ENCODE results near the gene DAAM2.

The DAAM2 gene

GRCh38 chr6:39909701-39910100, 117.5 kb downstream of the DAAM2 start:
- no peak for DNase-seq (ENCODE audit: low spot score)

DNA sequence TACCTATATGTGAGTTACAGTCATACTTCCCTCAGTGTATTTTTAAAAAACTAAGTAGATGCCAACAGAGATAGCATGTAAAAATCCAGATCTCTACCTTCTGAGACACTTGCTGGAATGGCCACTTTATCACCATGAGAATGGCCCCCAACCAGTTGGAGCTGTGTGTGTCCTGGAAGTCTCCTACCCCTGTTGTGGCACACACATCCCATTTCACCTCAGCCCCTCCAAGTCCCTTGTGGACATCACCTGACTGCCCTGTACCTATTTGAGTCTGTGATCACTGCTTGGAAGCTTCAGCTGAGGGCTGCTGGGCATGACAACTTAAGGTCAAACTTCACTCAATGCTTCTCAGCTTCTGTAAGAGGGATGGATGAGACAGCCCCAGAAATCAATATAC, 118.0 kb downstream of the DAAM2 start:
- DNase-seq (ENCODE audit: low spot score), result no peak

DNA sequence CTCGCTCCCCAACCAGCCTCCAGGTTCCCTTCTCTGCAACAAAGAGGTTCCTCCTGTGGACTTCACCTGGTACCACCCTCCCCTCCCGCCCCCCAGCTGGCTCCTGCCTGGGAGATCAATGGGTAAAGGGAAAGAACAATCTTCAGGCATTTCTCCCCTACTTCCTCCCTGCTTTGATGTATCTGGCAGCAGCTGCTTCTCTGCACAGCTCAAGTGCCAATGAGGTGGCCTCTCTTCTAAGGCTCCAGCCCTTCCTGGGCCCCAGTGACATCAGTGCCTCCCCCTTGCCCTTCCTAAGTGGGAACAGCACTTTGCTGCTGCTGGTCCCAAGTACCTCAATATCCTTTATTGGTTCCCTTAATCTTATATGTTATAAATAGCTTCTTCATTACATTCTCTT, 118.6 kb downstream of the DAAM2 start:
- DNase-seq (ENCODE audit: low spot score), result no peak

DNA sequence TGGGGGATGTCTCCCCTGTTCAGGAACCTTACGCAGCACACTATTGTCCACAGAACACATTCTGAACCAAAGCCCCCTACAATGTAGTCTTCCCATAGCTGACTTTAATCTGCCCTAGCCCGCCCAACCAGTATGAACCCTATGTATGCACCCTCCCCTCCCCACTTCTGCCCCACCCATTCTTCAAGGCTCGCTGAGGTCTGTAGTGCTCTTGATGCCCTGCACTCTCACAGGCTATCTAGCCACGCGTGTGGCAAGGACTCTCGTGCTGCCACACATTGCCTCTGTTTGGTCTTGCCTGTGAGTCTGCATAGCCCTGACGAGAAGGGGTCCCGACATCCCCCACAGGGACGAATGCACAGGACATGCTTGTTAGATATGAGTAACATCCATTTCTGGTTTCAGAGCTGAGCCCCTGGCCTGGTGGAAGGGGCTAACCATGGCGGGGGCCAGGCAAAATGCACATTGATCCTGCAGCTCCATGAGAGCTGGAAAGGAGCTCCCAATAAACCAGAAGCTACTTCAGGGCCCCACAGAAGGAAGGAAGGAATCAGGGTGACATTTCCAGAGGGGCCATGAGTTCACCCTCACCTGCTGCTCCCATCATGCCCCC, 119.4 kb downstream of the DAAM2 start:
- no peak for DNase-seq (ENCODE audit: low spot score)

GRCh38 chr6:39912446-39912845, 120.3 kb downstream of the DAAM2 start:
- no peak for DNase-seq (ENCODE audit: low spot score)

DNA sequence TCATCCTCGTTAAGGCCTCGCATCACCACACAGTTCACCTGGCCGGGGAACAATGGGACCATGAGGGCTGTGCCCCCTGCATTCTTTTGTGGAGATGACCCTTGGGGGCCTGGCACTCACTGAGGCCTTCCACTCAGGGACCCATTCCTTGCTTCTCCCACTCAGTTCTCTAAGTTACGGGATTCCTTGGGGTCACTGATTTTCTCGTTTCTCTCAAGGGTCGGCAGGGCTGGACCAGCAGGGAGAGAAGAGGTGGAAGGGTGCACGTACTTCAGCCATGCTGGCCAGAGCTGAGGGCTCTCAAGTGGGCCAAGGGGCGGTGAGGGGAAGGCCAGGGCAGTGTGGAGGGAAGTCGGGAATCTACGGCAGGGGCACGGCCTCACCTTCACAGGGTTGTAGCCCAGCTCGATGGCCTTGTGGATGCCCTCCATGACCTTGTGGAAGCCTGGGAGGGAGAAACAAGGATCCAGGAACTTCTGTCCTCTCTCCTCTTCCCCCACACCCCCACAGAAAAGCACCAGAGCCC, 121.3 kb downstream of the DAAM2 start:
- DNase-seq (ENCODE audit: low spot score), result no peak

- DNase-seq (ENCODE audit: low spot score), result no peak
Observed at GRCh38 chr6:39914239-39914638, 122.1 kb downstream of the DAAM2 start.

DNA sequence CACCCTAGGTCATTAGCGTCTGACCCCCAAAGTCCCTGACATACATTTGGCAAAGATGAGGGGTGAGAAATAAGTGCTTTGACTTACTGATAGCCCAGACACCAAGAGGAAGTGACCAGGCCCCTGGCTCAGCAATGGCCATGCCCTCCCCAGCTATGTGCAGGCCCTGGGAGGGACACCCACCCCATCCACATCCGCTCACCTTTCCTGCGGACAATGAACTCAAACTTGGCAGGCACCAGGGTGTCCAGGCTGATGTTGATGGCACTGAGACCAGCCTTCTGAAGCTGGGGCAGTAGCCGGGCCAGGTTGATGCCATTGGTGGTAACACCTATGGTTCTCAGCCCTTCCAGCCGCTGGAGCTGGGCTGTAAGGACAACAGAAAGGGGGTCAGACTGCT, 123.7 kb downstream of the DAAM2 start:
- no peak for DNase-seq (ENCODE audit: low spot score)

- DNase-seq (ENCODE audit: low spot score), result no peak
Observed at GRCh38 chr6:39917329-39917728, 125.2 kb downstream of the DAAM2 start.

DNA sequence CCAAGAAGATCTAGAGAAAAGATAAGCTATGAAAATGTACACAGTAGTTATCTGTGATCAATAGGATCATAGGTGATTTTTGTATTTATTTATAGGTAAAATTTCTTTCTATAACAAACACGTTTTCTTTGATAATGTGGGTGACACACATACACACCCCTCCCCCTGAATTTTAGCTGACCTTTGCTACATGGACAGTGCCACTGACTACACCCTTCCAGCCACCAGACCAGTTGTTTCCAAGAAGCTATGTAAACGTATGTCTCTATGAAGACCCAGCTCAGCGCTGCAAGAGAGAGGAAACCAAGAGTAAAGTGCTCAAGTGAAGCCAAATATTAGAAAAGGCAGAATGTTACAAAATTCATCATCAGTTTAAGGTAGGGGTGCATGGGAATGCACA, 125.8 kb downstream of the DAAM2 start:
- DNase-seq (ENCODE audit: low spot score), result no peak

GRCh38 chr6:39918831-39919230, 126.7 kb downstream of the DAAM2 start:
- no peak for DNase-seq (ENCODE audit: low spot score)

DNA sequence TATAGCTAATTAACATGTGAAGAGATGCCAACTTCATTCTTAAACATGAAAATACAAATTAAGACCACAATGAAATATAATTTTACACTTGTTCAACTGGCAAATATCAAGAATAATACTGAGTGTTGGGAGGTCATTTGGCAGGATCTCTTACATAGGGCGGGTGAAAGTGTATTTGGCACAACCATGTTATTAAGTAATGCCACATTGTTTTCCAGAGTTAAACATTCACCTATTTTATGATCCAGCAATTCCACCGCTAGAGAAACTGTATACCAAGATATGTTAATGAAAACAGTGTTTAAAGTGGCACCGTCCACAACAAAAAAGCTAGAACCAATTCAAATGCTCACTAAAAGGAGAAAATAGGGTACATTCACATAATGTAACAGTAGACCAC, 128.0 kb downstream of the DAAM2 start:
- no peak for DNase-seq (ENCODE audit: low spot score)

DNA sequence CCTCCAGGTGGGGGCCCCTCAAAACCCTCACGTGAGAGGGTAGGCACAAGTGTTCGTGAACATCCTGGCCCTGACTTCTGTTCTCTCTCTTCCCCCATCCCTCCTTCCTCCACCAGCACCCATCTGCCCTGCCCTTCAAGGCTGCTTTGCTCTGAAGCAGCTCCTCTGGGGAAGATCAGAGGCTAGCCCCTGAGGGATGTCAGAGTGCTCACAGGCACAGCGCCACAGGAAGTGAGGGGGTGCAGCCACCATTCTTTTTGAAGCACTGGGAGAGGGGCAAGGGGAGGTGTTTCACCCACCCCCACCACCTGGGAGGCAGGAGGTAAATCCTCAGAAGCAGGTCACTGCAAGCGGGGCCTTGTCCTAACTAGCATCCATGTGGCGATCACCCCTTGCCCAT, 130.6 kb downstream of the DAAM2 start:
- no peak for DNase-seq (ENCODE audit: low spot score)

DNA sequence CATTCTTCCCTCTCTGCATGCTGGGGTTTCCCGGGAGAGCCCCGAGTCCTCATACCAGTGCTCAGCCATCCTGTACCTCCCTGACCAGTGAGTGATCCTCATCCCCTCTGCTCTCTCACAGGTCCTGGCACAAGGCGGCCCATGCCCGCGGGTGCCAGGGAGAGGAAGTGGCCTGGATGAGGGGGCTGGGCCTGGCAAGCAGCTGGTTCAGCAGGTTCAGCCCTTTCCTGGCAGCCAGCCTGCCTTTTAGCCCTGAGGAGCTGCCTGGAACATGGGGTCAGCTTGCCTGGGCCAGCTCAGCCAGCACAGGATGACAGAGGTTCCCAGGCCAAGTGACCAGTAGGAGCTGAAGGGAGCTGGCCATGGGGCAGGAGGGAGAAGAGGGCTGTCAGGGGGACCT, 131.2 kb downstream of the DAAM2 start:
- DNase-seq (ENCODE audit: low spot score), result no peak

DNA sequence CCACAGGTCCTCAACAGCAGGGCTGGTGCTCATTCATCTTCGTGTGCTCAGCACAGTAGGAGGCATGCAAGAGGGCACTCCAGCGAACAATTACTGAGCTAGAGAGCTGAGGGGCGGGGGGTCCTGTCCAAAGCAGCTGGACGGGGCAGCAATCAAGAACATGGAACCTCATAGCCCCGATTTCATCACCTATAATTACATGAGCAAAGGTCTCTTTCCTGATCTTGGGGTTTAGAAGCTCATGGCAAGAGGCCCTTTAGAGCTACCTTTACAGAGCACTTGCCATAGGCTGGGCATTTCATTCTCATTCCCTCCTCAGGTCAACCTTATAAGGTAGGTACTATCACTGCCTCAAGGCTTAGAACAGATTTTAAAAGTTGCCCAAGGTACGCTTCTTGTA, 131.7 kb downstream of the DAAM2 start:
- no peak for DNase-seq (ENCODE audit: low spot score)

DNA sequence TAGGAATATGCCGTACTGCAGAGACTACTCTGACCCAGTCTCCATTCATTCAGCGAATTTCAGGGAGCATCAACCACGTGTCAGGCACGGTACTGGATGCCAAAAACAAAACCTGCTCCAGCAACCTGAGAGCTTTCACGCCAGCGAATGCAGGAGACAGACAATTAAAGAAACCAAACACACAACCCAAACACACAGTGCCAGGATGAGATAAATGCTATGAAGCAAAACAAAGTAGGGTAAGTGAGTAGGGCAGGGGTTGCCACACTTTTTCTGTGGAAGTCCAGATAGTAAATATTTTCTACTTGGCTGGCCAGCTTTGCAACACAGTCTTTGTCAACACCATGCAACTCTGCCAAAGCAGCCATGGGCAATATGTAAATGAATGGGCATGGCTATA, 132.1 kb downstream of the DAAM2 start:
- no peak for DNase-seq (ENCODE audit: low spot score)

DNA sequence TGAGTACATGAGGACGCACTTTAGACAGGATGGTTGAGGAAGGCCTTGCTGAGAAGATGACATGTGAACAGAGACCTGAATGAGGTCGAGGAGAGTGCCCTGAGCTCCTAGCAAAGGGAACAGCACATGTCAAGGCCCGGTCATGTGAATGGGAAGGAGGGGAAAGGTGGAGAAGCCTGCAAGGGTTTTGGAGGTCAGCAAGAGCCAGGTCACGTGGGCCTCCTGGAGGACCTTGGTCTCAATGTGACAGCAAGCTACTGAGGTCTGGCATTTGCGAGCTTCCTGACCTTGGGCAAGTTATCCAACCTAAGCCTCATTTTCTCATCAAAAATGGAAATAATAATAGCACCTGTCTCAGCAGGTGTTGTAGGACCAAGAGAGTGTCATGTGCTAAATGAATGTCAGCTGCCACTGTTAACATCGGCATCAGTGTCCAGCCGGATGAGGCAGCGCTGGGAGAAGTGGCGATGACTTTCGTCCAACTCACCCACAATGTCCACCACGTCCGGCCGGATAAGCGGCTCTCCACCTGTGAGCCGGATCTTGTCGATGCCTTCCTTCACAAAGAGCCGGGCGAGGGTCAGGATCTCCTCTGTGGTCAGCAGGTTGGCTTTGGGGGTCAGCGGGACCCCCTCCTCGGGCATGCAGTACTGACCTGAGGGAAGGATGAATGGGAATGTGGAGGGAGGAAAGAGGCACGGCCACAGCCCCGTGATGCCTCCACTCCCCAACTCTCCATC, 133.2 kb downstream of the DAAM2 start:
- no peak for DNase-seq (ENCODE audit: low spot score)

DNA sequence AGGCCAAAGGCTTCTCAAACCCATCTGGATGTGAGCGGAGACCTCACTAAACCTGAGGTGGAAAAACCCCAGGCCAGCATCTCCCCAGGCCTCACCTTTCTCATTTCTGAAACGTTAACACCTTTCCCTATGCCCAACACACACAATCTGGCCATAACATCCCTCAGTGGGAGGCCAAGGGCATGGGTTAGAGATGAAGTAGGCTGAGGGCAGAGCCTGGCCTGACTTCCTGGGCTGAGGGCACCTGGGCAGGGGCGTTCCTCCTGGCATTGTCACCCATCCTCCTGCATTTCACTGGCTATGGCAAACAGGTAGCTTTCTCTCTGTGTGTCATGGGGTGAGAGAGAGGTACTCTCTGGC, 133.7 kb downstream of the DAAM2 start:
- no peak for DNase-seq (ENCODE audit: low spot score)

DNA sequence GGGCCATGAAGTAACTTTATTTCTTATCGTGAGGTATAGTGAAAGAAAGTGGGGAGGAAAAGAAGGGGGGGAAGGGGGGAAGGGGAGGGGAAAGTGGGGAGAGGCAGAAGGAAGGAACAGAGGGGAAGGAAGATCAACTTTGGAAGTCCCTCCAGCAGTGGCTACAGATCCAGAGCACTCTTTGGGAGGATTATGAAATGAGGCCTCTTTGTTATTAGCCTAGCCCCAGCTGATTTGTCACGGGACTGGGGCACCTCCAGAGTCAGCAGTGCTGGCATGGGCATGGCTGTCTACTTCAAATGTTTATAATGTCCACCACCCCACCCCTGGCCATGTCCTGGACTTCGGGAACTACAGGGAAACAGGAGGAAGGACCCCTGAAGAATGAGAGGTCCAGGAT, 134.5 kb downstream of the DAAM2 start:
- DNase-seq (ENCODE audit: low spot score), result no peak

- no peak for DNase-seq (ENCODE audit: low spot score)
Observed at GRCh38 chr6:39927159-39927558, 135.0 kb downstream of the DAAM2 start.

DNA sequence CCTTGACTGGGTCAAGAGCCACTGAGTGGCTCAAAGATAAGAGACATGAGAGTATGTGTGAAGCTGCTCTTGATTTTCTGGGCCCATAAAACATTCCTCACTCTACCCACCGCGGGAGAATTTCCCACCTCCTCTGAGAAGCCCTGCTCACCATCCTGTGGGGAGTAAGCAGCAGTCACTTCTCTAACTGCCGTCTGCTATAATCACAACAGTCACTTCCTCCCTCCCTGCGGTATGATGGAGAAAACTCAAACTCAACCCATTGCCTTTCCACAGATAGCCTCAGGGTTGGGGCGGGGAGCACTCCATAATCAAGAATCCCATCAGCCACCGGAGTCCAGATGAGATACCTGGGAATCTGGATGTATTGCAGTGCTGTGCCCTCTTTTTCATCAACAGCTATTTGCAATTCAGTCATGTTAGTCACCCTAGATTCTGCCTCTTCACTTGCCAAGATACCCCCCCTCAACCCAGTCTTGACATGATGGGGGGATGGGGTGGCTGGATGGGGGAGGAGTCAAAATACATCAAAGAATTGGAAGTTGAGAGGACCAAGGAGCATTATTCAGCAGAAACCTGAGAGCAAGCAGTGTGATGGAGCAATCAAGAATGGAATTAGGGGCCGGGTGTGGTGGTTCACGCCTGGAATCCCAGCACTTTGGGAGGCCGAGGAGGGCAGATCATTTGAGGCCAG, 137.0 kb downstream of the DAAM2 start:
- DNase-seq (ENCODE audit: low spot score), result no peak

- DNase-seq (ENCODE audit: low spot score), result peak; percentile 64
Observed at GRCh38 chr6:39929733-39930461, 137.7 kb downstream of the DAAM2 start.

- no peak for DNase-seq (ENCODE audit: low spot score)
Observed at GRCh38 chr6:39930540-39930939, 138.4 kb downstream of the DAAM2 start.

Measured in AG20443 (cell line).